GM12891 (cell line): Measurements from ENCODE around the gene GTPBP3.

Experiments used
- DNase-seq: peaks from one replicate; pipeline ENCODE4 v3.0.0; 2011; ENCODE audit warnings: low spot score; ENCODE audit not compliant: insufficient read length
- FAIRE-seq: peaks from 2 replicates; lab custom pipeline; 2011; peaks lifted over from hg19 to GRCh38; lab: Jason Lieb, UNC
- PAX5 ChIP-seq: IDR thresholded peaks from 2 replicates; pipeline ENCODE4 v1.6.1; 2011; ENCODE audit warnings: low read length, moderate library complexity, mild to moderate bottlenecking; ENCODE audit not compliant: insufficient read depth, severe bottlenecking
- POLR2A ChIP-seq: IDR thresholded peaks from 2 replicates; pipeline ENCODE4 v1.6.1; 2011; ENCODE audit warnings: low read depth, low read length, control low read depth
- POLR2AphosphoS5 ChIP-seq: IDR thresholded peaks from 2 replicates; pipeline ENCODE4 v1.6.1; 2011; ENCODE audit warnings: low read depth, low read length, control low read depth
- POU2F2 ChIP-seq: IDR thresholded peaks from 2 replicates; pipeline ENCODE4 v1.6.1; 2011; ENCODE audit warnings: low read depth, mild to moderate bottlenecking, control low read depth, low read length, moderate library complexity
- SPI1 ChIP-seq: IDR thresholded peaks from 2 replicates; pipeline ENCODE4 v1.6.1; 2011; ENCODE audit warnings: low read depth, low read length, control low read depth
- TAF1 ChIP-seq: IDR thresholded peaks from 2 replicates; pipeline ENCODE4 v1.6.1; 2011; ENCODE audit warnings: low read depth, low read length, control low read depth

GTPBP3 gene

GRCh38 chr19:17385878-17386611 is 48.7 kb downstream of the GTPBP3 start:
- TF ChIP-seq POLR2A (no peak), TAF1 (no peak), POLR2AphosphoS5 (no peak), PAX5 (no peak), SPI1 (no peak), POU2F2 (no peak)
- FAIRE-seq, result peak; percentile 85
- DNase-seq, result no peak

- TF ChIP-seq POLR2A, result no peak
- no peak for TF ChIP-seq POLR2AphosphoS5
- no peak for TF ChIP-seq POU2F2
- no peak for TF ChIP-seq TAF1
- no peak for TF ChIP-seq SPI1
- TF ChIP-seq PAX5, result no peak
- FAIRE-seq, result no peak
- no peak for DNase-seq
Observed at GRCh38 chr19:17389288-17389687, 51.9 kb downstream of the GTPBP3 start.

GRCh38 chr19:17389957-17390664 is 52.8 kb downstream of the GTPBP3 start:
- TF ChIP-seq POU2F2, result no peak
- TF ChIP-seq PAX5, result no peak
- FAIRE-seq (no peak), DNase-seq (no peak)

- FAIRE-seq, result peak; percentile 98
Observed at GRCh38 chr19:17390665-17391370, 53.5 kb downstream of the GTPBP3 start.

GRCh38 chr19:17391371-17392151 is 54.2 kb downstream of the GTPBP3 start:
- FAIRE-seq (no peak), DNase-seq (no peak)
- TF ChIP-seq SPI1, result peak; percentile 30; the same call in 1 of the 2 replicates
- TF ChIP-seq POU2F2, result peak; percentile 19; the same call in 1 of the 2 replicates
- TF ChIP-seq POLR2A, result no peak
- peak; percentile 28; the same call in 1 of the 2 replicates for TF ChIP-seq POLR2AphosphoS5
- no peak for TF ChIP-seq PAX5
- TF ChIP-seq TAF1, result no peak

More at GRCh38 chr19:17390665-17391370, 53.5 kb downstream of the GTPBP3 start:
- DNase-seq, result peak; percentile 95
- TF ChIP-seq POLR2A (no peak), POU2F2 (peak; percentile 7; the same call in 1 of the 2 replicates)
